ENCODE measurements around the gene SPRR1A. TPM values are rescaled to one million over a fixed set of nuclear protein-coding genes. Genes with fewer than 3 reads are reported as not detected.

Gene SPRR1A
- total RNA-seq, 1 experiment from 2014 or later = not detected

DNA sequence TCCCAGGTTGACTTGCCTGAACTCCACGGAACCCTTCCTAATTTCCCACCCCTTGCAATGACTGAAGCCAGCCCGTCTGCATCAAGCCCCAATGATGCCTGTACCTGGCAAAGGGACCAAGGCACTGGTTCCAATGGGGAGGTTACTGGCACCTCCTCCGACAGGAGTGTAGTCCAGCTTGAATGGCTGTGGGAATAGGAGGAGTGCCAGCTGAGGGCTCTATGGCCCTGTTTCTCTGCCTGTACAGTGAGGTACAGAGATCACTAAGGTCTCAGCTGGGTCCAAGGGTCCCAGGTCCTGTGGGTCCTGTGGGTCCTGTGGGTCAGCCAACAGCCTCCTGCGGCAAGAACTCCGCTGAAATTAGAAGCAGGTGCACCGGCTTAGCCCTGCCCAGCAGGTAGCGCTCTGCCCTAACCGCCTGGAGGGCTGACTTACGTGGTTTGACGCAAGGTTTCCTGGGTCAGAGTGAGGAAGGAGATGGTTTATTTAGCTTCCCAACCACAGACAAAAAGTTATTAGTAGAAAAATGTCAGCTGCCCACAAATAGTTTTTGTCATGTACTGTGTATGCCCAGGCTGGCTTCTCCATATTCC, 23.3 kb upstream of the SPRR1A start:
- POLR2A ChIA-PET = no interaction called here
- H3K9me3 ChIP-seq (ENCODE audit: control insufficient read depth, insufficient read depth, low read depth, low read length) = no peaks in the 10 kb centered on the region
- H3K4me1 ChIP-seq (ENCODE audit: control insufficient read depth, insufficient read depth, low read length) = no peaks in the 10 kb centered on the region
- no peak for DNase-seq (ENCODE audit: low read depth, low spot score)
- H3K4me3 ChIP-seq (ENCODE audit: low read depth in 2 of 2, low read length in 2 of 2) = no peak overlapping the region
- TF ChIP-seq, protein P1, sequence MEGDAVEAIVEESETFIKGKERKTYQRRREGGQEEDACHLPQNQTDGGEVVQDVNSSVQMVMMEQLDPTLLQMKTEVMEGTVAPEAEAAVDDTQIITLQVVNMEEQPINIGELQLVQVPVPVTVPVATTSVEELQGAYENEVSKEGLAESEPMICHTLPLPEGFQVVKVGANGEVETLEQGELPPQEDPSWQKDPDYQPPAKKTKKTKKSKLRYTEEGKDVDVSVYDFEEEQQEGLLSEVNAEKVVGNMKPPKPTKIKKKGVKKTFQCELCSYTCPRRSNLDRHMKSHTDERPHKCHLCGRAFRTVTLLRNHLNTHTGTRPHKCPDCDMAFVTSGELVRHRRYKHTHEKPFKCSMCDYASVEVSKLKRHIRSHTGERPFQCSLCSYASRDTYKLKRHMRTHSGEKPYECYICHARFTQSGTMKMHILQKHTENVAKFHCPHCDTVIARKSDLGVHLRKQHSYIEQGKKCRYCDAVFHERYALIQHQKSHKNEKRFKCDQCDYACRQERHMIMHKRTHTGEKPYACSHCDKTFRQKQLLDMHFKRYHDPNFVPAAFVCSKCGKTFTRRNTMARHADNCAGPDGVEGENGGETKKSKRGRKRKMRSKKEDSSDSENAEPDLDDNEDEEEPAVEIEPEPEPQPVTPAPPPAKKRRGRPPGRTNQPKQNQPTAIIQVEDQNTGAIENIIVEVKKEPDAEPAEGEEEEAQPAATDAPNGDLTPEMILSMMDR (IDR thresholded peaks at IDR 0.05) = peak; percentile 12; the same call in 1 of the 2 replicates
- no peak for TF ChIP-seq TCF7L2 (IDR thresholded peaks at IDR 0.05; ENCODE audit: low read depth, low read length)
- no peak for TF ChIP-seq SIN3A (IDR thresholded peaks at IDR 0.05; ENCODE audit: borderline replicate concordance, insufficient read depth, low read depth, low read length)
- no peak for TF ChIP-seq POLR2AphosphoS5 (IDR thresholded peaks at IDR 0.05; ENCODE audit: low read depth, low read length)
- TF ChIP-seq, protein P2, sequence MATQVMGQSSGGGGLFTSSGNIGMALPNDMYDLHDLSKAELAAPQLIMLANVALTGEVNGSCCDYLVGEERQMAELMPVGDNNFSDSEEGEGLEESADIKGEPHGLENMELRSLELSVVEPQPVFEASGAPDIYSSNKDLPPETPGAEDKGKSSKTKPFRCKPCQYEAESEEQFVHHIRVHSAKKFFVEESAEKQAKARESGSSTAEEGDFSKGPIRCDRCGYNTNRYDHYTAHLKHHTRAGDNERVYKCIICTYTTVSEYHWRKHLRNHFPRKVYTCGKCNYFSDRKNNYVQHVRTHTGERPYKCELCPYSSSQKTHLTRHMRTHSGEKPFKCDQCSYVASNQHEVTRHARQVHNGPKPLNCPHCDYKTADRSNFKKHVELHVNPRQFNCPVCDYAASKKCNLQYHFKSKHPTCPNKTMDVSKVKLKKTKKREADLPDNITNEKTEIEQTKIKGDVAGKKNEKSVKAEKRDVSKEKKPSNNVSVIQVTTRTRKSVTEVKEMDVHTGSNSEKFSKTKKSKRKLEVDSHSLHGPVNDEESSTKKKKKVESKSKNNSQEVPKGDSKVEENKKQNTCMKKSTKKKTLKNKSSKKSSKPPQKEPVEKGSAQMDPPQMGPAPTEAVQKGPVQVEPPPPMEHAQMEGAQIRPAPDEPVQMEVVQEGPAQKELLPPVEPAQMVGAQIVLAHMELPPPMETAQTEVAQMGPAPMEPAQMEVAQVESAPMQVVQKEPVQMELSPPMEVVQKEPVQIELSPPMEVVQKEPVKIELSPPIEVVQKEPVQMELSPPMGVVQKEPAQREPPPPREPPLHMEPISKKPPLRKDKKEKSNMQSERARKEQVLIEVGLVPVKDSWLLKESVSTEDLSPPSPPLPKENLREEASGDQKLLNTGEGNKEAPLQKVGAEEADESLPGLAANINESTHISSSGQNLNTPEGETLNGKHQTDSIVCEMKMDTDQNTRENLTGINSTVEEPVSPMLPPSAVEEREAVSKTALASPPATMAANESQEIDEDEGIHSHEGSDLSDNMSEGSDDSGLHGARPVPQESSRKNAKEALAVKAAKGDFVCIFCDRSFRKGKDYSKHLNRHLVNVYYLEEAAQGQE (IDR thresholded peaks at IDR 0.05; ENCODE audit: insufficient read depth in 1 of 2, low read depth in 2 of 2, low read length in 1 of 2) = no peak
- H3K27ac ChIP-seq (ENCODE audit: low read length) = no peak overlapping the region
- BruUV-seq (replicated peaks) = no TSS peak
- CTCF ChIA-PET = no interaction called here
- no peaks in the 10 kb centered on the region; the same call in 1 of the 2 replicates for H3K27me3 ChIP-seq (ENCODE audit: control insufficient read depth, insufficient read depth, low read length)
- intact Hi-C loops (cut with micrococcal nuclease; ENCODE audit: unreplicated experiment) = no loop called here
- no peaks in the 10 kb centered on the region for H3K36me3 ChIP-seq (ENCODE audit: control insufficient read depth, insufficient read depth, low read length)
- in situ Hi-C loops (cut with HindIII; ENCODE audit: low pct_unique_long_range_greater_than_20kb, low sequenced_read_pairs) = no loop called here
- ATAC-seq = no peak

DNA sequence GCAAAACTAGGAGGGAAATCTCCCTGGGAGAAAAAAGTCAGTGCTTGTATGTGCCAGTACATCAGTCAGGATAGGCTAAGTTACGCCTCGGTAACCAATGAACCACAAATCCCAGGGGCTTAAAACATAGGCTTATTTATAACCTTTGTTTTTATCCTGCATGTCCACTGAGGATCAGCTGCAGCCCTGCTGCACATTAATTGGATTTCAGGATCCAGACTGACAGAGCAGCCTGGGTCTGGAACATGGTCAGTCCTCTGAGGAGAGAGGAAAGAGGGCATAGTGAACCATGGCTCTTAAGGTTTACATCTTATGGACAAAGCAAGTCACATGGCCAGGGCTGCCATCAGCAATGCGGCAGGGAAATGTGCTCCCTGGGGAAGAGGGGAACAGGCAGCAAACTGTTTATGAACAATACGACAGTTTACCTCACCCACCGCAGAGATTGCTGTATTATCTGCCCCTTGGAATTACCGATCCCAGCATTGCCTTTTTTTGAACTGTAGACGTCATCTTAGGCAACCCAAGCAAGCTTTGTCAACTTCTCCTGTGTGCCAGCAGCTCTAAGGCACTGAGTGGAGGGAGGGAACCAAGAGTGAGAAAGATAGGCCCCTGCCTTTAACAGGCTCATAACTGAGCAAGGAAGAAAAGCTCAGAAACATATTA, 22.5 kb upstream of the SPRR1A start:
- in situ Hi-C loops (cut with HindIII; ENCODE audit: low pct_unique_long_range_greater_than_20kb, low sequenced_read_pairs) = no loop called here
- ChIA-PET CTCF (no interaction called here), POLR2A (no interaction called here)
- no TSS peak for BruUV-seq (replicated peaks)
- no peaks in the 10 kb centered on the region for H3K36me3 ChIP-seq (ENCODE audit: control insufficient read depth, insufficient read depth, low read length)
- no peak overlapping the region for H3K4me3 ChIP-seq (ENCODE audit: low read depth in 2 of 2, low read length in 2 of 2)
- H3K27me3 ChIP-seq (ENCODE audit: control insufficient read depth, insufficient read depth, low read length) = no peaks in the 10 kb centered on the region; the same call in 1 of the 2 replicates
- no peaks in the 10 kb centered on the region for H3K9me3 ChIP-seq (ENCODE audit: control insufficient read depth, insufficient read depth, low read depth, low read length)
- intact Hi-C loops (cut with micrococcal nuclease; ENCODE audit: unreplicated experiment) = no loop called here
- no peak for DNase-seq (ENCODE audit: low read depth, low spot score)
- ATAC-seq = no peak
- H3K27ac ChIP-seq (ENCODE audit: low read length) = no peak overlapping the region
- no peaks in the 10 kb centered on the region for H3K4me1 ChIP-seq (ENCODE audit: control insufficient read depth, insufficient read depth, low read length)
- TF ChIP-seq, protein P2 (IDR thresholded peaks at IDR 0.05; ENCODE audit: insufficient read depth in 1 of 2, low read depth in 2 of 2, low read length in 1 of 2) = no peak
- no peak for TF ChIP-seq SIN3A (IDR thresholded peaks at IDR 0.05; ENCODE audit: borderline replicate concordance, insufficient read depth, low read depth, low read length)
- TF ChIP-seq, protein P1 (IDR thresholded peaks at IDR 0.05) = no peak
